GM04503 (cell line): ENCODE results near the gene MCCC2.
"Not testable (repeated sequence)": the region's sequence is repeated elsewhere in the genome, so short reads cannot be mapped to it uniquely, and the experiment has no call there.

Source experiments
- DNase-seq: peaks from one replicate; pipeline ENCODE4 v3.0.0-alpha.2; 2012; ENCODE audit warnings: low read depth

MCCC2 gene

DNA sequence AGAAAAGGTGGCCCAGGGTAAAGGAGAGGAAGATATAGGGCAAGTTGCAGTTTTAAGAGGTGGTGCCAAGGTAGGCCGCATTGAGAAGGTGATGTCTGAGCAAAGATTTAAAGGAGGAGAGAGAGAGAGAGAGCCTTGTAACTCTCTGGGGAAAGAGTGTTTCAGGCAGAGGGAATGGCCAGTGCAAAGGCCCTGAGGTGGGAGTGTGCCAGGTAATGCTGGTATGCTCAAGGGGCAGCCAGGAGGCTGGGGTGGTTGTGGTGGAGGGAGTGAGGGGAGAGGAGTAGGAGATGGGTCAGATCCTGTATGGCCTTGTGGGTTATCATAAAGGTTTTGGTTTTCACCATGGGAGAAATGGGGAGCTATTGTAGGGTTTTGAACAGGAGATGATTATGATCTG, 9.9 kb downstream of the MCCC2 start:
- DNase-seq = no peak

DNA sequence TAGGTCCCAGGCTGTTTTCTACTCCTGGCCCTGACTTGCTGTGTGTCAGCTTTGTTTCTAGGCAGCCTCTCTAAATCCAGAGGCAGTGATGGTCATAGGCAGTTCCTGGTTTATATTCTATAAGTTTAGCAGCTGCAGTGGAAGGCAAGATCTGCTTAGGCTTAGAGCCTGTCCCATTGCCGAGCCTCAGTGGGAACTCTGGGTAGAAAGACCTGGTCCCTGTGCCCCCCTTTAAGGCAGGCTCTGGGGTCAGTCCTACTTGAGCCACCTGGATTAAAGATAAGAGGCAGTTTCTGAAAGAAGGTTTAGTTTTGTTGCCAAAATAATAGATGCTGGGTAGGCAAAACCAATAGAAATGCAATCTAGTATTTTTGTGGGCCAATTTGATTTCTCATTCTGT, 13.6 kb downstream of the MCCC2 start:
- DNase-seq = no peak

GRCh38 chr5:71601222-71602026, 14.3 kb downstream of the MCCC2 start:
- peak; percentile 80 for DNase-seq

- not testable (repeated sequence) for DNase-seq
These were observed 22.8 kb downstream of the MCCC2 start for GRCh38 chr5:71609916-71610315.

- DNase-seq = no peak
These were observed 28.7 kb downstream of the MCCC2 start for GRCh38 chr5:71615809-71616208.

DNA sequence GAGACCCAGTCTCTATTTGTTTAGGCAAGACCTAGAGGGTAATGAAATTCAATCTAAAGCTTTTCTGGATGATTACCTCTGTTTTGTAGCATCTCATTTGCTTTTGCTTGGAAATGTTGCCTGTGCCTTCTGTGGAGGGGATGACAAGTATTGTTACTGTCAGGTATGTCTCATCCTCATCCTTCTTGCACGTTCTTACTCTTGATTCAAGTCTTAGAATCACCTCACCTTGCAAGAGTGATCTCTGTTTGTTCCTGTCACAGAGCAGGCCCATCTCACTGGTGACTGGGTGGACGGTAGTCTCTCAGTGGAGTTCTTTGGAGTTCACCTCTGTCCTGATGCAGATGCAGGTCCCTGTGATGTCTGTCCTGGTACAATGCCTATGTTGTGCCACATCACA, 33.5 kb downstream of the MCCC2 start:
- DNase-seq = no peak

DNA sequence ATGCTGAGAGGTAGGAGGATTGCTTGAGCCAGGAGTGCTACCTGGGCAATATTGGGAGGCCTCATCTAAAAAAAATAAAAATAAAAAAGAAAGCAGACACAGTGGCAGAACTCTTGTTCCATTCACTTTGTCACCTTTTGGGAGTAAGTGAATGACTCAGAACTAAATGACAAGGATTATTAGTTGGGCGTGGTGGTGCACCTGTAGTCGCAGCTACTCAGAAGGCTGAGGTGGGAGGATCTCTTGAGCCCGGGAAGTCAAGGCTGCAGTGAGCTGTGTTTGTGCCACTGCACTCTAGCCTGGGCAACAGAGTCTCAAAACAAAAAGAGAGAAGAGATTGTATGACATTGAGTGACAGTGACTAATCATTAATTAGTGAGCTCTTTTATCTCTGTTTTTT, 34.1 kb downstream of the MCCC2 start:
- no peak for DNase-seq

DNA sequence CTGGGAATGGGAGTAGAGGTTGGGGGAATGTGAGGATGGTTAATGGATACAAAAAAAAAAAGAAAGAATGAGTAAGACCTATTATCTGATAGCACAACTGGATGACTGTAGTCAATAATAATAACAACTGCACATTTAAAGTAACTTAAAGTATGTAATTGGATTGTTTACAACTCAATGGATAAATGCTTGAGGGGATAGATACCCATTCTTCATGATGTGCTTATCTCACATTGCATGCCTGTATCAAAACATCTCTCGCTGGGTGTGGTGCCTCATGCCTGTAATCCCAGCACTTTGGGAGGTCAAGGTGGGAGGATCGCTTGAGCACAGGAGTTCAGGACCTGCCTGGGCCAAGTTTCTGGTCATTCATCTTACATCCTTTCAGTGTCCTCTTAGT, 34.6 kb downstream of the MCCC2 start:
- no peak for DNase-seq

- no peak for DNase-seq
These were observed 36.2 kb downstream of the MCCC2 start for GRCh38 chr5:71623221-71623794.

- DNase-seq = no peak
These were observed 42.8 kb downstream of the MCCC2 start for GRCh38 chr5:71629950-71630349.

GRCh38 chr5:71631070-71631469, 43.9 kb downstream of the MCCC2 start:
- no peak for DNase-seq

- DNase-seq = no peak
These were observed 45.0 kb downstream of the MCCC2 start for GRCh38 chr5:71632168-71632567.

DNA sequence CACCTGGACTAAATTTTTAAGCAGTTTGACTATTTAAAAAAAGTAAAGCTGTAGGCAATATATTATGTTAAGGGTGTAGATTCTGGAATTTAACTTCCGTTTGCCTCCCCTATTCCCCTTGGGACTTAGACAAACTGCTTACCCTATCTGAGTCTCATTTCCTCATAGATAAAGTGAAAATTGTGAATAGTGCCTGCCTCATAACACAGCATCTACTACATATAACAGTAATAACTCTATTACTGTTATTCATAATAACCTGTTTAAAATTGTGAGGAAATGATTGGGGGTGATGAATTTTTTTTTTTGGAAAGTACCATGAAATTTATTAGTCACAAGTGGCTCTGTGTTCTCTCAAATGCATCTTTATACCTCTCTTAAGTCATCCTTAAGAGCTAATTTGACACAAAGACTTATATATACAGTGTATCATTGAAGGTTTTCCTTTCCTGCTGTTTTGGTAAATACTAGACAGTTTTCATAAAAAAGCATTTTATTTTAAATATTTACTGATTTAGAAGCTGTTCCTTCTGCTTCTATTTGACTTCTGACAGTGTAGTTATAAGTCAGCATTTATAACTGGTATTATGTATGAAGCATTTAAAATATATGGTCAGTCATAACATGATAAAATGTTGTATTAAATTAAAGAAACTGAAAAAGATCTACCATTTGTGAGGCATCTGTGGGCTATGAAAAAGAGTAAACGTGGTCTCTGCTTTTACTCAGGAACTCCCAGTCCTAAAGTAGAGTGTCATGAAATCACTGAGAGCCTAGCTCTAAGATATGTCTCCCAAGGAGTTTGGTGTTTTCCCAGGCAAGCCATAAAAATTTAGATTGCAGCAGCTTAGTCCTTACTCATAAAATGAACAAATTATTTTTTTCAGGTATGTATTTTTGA, 46.4 kb downstream of the MCCC2 start:
- DNase-seq = no peak

DNA sequence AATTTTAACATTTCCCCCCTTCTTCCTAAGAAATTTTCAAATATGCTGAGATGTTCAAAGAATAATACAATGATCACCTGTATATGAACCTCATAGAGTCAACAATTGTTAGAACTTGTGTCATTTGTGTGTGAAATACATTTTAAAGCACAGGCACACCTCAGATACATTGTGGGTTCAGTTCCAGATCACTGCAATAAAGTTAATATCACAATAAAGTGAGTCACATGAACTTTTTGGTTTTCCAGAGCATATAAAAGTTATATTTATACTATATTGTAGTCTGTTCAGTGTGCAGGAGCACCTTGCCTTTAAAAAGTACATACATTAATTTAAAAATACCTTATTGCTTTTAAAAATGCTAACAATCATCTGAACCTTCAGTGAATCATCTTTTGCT, 50.0 kb downstream of the MCCC2 start:
- DNase-seq = no peak

GRCh38 chr5:71640408-71640807, 53.3 kb downstream of the MCCC2 start:
- DNase-seq = no peak

DNA sequence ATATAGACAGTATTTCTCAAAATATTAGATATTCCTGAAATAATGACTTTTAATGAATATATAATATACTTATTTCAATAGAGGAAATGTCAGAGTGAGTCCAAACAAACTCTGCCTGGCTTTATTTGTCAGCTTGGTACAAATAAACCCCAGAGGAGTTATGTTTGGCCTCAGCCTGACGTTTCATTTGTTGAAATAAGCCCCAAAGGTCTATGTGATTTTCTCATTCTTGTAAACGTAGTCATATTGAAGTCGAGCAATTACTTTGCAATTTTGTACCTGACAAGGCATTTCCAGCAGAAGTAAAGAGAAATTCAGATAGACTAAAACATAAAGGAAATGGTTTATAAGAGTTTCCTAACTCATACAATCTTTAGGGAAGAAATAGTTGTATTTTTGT, 57.9 kb downstream of the MCCC2 start:
- DNase-seq = no peak

DNA sequence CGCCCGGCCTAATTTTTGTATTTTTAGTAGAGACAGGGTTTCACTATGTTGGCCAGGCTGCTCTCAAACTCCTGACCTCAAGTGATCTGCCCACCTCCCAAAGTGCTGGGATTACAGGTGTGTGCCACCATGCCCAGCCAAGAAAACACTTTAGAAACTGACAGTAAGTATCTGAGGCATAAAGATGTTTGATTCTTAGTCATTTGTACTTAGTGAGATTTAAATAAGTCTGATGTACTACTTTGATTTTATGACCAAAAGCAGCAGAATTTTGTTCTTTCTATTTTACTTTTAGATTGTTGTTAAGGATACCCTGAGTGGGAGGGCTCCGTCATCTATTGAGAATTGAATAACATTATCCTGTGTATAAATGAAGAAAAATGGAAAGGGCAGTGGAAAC, 63.8 kb downstream of the MCCC2 start:
- not testable (repeated sequence) for DNase-seq

- DNase-seq = no peak
These were observed 64.4 kb downstream of the MCCC2 start for GRCh38 chr5:71651579-71651978.

GRCh38 chr5:71652349-71652748, 65.2 kb downstream of the MCCC2 start:
- no peak for DNase-seq

DNA sequence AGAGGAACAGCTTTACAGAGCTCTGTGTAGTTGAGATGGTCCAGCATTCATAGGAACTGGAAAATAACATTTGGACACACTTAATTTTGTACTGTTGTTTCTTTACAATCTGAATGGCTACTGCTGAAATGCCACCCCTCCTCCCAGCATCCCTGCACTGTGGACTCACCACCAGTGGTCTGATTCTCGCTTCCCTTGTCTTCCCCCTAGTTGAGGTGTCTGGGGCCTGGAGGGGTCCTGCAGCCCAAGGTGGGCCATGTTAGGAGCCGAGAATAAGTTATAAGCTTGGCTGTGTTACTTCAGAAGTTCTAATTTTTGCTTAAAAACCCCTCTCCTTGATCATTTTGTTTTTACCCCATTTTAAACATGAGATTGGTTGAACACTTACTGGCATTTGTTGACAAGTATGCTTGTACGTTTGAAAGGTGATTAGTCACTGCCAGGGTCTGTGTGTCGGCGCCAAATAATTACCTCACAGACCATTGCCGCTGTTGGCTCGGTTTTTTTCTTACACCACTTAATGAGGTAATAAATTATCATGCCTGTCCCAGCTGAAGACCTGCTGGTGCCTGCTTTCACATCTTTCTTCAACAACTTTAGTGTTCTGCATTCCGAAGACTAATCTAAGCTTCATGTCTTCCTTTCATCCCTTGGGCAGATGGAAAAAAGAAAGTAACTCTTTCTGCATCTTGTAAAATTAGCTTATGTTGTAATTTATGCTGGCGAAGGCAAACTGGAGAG, 65.8 kb downstream of the MCCC2 start:
- DNase-seq = peak; percentile 60

GRCh38 chr5:71658916-71659662, 71.9 kb downstream of the MCCC2 start:
- no peak for DNase-seq
